ENCODE measurements around the gene SH3D19.

GRCh38 chr4:151100531-151100930 lies 224.9 kb downstream of the SH3D19 start:
- TF ChIP-seq CTCF (IDR thresholded peaks at IDR 0.05) (no peak), EP300 (IDR thresholded peaks at IDR 0.05) (no peak), POLR2A (IDR thresholded peaks at IDR 0.05) (no peak)

All from tibial nerve (tissue), 4 donors.